GM18498 (cell line): ENCODE measurements around the gene PLAC9.

ENCODE experiments used
- ATAC-seq: cut with Tn5 transposase; IDR thresholded peaks from one replicate; pipeline ENCODE4 v1.9.1; 2021; ENCODE audit warnings: mild to moderate bottlenecking, moderate library complexity; ENCODE audit not compliant: unreplicated experiment

PLAC9 gene

GRCh38 chr10:80177781-80178636, 45.5 kb downstream of the PLAC9 start:
- ATAC-seq = no peak

- ATAC-seq = no peak
These were observed 50.5 kb downstream of the PLAC9 start for GRCh38 chr10:80182986-80183385.

DNA sequence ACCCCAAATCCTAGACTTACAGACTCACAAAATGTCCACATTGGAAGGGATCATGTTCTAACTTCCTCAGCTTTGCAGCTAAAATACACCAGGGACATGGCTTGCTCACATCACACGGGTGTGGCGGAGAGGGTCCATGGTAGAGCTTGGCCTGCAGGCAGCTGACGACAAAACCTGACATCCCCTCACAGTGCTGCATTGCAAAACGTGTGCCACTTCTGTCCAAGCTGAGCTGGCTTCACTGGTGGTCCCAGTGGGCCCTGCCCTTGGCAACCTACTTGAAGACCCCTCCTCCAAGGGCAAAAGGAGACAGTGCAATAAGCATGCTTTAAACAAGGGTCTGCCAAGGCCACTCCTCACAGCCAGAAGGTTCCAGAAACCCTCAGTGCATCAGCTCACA, 50.9 kb downstream of the PLAC9 start:
- no peak for ATAC-seq

GRCh38 chr10:80184291-80184690, 51.8 kb downstream of the PLAC9 start:
- no peak for ATAC-seq

DNA sequence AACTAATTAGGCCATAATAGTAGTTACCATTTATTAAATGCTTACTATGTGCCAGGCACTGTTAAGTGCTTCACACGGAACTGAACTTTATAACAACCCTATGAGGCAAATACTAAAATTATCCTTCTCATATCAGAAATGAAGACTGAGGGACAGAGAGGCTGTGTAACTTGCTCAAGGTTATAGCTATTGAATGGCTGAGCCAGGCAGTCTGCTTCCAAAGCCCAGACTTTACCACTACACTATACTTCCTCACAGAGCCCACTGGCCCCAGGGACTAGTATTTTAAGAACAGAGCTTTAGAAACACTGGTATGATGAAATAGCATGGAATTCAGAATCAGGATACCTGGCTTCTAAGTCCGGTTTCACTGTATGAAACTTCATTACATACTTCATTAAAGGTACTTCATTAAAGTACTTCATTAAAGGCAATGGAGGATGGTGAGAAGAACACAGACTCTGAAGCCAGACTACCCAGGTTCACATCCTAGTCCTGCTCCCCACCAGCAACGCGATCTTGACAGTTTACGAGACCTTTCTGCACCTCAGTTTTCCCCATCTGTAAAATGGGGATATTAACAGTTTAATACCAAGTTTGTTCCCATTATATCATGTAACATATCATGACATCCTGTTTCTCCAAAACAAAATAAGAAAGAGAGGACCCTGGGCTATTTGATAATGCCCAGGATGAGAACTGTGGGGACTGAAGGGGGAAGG, 53.2 kb downstream of the PLAC9 start:
- no peak for ATAC-seq

DNA sequence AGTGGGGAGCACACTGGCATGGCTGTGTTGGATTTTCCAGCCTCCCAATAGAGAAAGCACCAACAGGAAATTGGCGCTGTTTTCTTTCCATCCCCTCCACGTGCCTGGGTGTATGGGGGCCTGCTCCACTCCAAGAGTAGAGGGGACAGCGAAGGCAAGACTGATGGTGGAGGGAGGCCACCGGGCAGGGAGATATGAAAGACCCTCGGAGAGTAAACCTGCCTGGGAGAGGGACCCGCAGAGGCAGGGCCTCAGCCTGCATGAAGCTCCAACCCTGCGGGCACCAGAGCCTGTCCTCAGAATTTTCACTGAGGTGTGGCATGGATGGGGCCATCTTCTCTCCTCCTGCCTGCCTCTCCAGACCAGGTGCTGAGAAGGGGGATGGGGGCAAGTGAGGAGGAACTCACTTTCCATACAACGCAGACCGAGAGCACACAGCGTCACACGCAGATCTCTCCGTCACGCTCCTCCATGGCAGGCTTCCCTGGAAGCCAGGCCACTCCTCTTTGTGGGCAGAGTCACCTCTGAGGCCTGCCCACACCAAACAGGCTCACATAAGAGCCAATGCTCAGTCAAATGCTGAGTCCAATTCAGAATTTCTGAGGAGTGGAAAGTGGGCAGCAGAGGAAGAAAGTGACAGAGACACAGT, 54.0 kb downstream of the PLAC9 start:
- no peak for ATAC-seq

DNA sequence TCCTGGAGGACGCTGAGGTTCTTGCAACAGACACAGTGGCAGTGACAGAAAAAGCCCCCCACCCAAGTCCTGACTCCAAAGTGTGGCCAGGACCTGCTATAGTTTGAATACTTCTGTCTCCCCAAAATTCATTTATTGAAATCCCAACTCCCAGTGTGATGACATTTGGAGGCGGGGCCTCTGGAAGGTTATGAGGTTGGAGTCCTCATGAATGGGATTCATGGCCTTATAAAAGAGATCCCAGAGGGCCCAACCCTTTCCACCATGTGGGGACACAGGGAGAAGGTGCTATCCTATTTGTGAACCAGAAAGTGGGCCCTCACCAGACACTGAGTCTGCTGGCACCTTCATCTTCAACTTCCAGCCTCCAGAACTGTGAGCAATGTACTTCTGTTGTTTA, 54.5 kb downstream of the PLAC9 start:
- no peak for ATAC-seq

DNA sequence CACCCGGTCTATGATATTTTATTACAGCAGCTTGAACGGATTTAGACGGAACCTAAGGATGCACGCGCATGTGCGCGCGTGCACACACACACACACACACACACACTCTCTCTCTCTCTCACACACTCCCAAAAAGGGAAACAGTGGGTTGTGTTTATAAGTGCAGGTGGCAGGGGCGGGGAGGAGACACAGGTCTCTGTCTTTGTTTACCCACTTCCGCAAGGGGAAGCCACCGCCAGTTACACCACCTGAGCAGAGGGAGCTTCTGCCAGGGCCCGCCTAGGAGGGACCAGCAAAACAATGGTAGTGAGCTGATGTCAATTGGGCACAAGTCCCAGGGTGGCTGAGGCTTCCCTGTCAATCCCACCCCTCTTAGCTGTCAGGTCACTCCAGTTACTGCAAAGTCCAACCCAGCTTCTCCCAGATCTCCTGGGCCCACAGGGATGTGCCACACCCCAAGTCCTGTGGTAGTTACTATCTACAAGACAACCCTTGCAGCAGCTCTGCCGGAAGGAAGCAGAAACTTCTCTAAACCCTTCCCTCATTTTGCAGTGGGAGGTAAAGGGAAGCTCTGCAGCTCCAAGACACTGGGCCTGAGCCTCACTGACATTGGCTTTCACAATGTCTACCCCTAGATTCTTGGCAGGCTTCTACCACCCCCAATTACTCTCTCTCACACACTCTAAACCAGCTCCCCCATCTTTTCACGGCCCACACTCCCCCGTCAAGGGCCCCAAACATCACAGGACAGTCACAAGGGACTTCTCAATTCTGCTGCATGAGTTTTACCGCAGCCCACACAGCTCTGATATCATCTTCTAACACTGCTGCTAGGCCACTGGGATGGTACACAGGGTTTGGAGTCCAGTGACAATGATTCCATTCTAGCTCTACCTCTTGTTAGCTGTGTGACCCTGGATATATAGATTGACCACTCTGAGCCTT, 55.2 kb downstream of the PLAC9 start:
- ATAC-seq = peak; percentile 92

DNA sequence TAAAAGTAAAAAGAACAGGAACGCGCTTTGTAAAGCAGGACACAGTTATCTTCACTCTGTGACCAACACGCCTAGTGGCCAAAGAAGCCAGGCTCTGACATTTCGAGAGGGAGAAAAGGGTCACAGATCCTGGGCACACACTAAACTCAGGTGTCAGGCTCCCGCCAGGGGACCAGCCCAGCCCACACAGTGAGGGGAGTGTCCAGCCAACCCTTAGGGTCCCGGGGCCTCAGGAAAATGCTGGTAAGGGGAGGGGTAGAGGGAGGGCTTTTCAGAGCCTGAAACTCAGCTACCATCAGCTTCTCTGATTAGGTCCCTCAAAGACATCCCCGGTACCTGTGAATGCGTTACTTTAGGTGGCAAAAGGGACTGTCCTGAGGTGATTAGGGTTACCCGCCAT, 56.2 kb downstream of the PLAC9 start:
- no peak for ATAC-seq

- no peak for ATAC-seq
These were observed 59.2 kb downstream of the PLAC9 start for GRCh38 chr10:80191589-80192270.

DNA sequence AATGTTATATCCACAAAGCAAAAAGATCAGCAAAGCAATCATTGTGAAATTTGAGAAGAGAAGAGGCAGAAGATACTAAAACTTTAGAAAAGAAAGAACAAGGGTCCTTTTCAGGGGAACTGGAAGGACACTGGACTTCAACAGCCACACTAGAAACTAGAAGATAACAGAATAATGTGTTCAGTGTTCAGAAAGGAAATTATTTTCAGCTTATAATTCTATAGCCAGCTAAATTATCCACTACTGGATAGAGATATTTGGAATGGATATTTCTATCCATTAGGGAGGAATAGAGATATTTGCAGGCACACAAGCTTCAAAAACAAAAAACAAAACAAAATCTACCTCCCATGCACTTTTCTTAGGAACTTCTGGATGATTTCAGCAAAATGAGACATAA, 60.0 kb downstream of the PLAC9 start:
- no peak for ATAC-seq

- ATAC-seq = no peak
These were observed 62.0 kb downstream of the PLAC9 start for GRCh38 chr10:80194373-80195045.
